HepG2 (cell line): ENCODE data around the gene GRB2. TPM values are rescaled to one million over a fixed set of nuclear protein-coding genes. Genes with fewer than 3 reads are reported as not detected.
A peak's percentile ranks its signal among the peaks of the same experiment; 100 is the strongest.

Experiments used
- DPF2 ChIP-seq: sonication (generic); formaldehyde crosslinking; IDR thresholded peaks from 2 replicates; pipeline ENCODE4 v1.4.0; 2020; ENCODE audit warnings: mild to moderate bottlenecking, low read depth, missing genetic modification reagents, borderline replicate concordance
- GATAD1 ChIP-seq: IDR thresholded peaks from 2 replicates; pipeline ENCODE4 v1.6.1; 2016; ENCODE audit warnings: missing genetic modification reagents, missing compliant biosample characterization
- HNF4G ChIP-seq, 2 experiments: sonication (generic) in 1 of 2; formaldehyde crosslinking in 1 of 2; IDR thresholded peaks; 2 replicates each; pipeline versions ENCODE4 v1.4.0 to v1.6.1; 2011 to 2020; ENCODE audit warnings: borderline replicate concordance in 2 of 2, low read depth in 2 of 2, mild to moderate bottlenecking in 2 of 2, low read length in 1 of 2, missing genetic modification reagents in 1 of 2, moderate library complexity in 1 of 2
- MED13 ChIP-seq: sonication (generic); formaldehyde crosslinking; IDR thresholded peaks from 2 replicates; pipeline ENCODE4 v1.5.0; 2020; ENCODE audit warnings: missing genetic modification reagents
- NCOA5 ChIP-seq: sonication (generic); formaldehyde crosslinking; IDR thresholded peaks from 2 replicates; pipeline ENCODE4 v1.4.0; 2020; ENCODE audit warnings: missing genetic modification reagents
- ZNF235 ChIP-seq: sonication (generic); formaldehyde crosslinking; IDR thresholded peaks from 2 replicates; pipeline ENCODE4 v1.8.1; 2023; ENCODE audit warnings: mild to moderate bottlenecking, missing genetic modification reagents, borderline replicate concordance
- ZNF3 ChIP-seq: IDR thresholded peaks from 2 replicates; pipeline ENCODE4 v1.7.0; 2017; ENCODE audit warnings: inconsistent platforms
- ZNF572 ChIP-seq: sonication (generic); formaldehyde crosslinking; IDR thresholded peaks from 2 replicates; pipeline ENCODE4 v1.5.1; 2020; ENCODE audit warnings: mild to moderate bottlenecking, missing genetic modification reagents
- ZNF605 ChIP-seq: sonication (generic); formaldehyde crosslinking; IDR thresholded peaks from 2 replicates; pipeline ENCODE4 v1.8.0; 2022; ENCODE audit warnings: mild to moderate bottlenecking, missing genetic modification reagents
- polyA plus RNA-seq, 8 experiments: library from polyadenylated mRNA; depleted of rRNA in 3 of 8; stranded (reverse) in 7 of 8; unstranded in 1 of 8; fragments of >200 nt; fragmentation: Illumina TruSeq in 4 of 8; extraction: Trizol in 4 of 8; gene quantifications; 2 replicates each; pipeline versions ENCODE4 v1.2.1 to v1.2.3, GENCODE V29; 2011 to 2016; ENCODE audit warnings: low read depth in 4 of 8, missing spikeins in 1 of 8, mixed read lengths in 1 of 8; ENCODE audit not compliant: insufficient read depth in 1 of 8
- total RNA-seq, 5 experiments: library from RNA; depleted of rRNA; stranded (reverse); fragments of >200 nt; fragmentation: Illumina TruSeq; extraction: Trizol; gene quantifications; 2 replicates each; pipeline ENCODE4 v1.2.3, GENCODE V29; 2016; ENCODE audit warnings: low read depth in 1 of 5
- TF ChIP-seq, protein P1 (sequence below): sonication (generic); formaldehyde crosslinking; IDR thresholded peaks from 2 replicates; pipeline ENCODE4 v1.4.0; 2020; ENCODE audit warnings: missing genetic modification reagents, borderline replicate concordance
- TF ChIP-seq, protein P2 (sequence below): sonication (generic); formaldehyde crosslinking; IDR thresholded peaks from 2 replicates; pipeline ENCODE4 v1.5.0; 2020; ENCODE audit warnings: mild to moderate bottlenecking, missing genetic modification reagents, borderline replicate concordance
- TF ChIP-seq, protein P3 (sequence below), 2 experiments: fragments of 450-650 bp in 1 of 2; sonication (generic) in 1 of 2; formaldehyde crosslinking in 1 of 2; IDR thresholded peaks; 2 replicates each; pipeline versions ENCODE4 v1.6.1 to v1.8.0; 2016 to 2022; ENCODE audit warnings: antibody characterized with exemption in 1 of 2, mild to moderate bottlenecking in 1 of 2, missing genetic modification reagents in 1 of 2

Gene GRB2
- total and polyA plus RNA-seq, 2 of the 13 experiments (the other 11 are each of a cell fraction or from before 2014, with no cell fraction given), result 84.6 to 92.3 TPM

DNA sequence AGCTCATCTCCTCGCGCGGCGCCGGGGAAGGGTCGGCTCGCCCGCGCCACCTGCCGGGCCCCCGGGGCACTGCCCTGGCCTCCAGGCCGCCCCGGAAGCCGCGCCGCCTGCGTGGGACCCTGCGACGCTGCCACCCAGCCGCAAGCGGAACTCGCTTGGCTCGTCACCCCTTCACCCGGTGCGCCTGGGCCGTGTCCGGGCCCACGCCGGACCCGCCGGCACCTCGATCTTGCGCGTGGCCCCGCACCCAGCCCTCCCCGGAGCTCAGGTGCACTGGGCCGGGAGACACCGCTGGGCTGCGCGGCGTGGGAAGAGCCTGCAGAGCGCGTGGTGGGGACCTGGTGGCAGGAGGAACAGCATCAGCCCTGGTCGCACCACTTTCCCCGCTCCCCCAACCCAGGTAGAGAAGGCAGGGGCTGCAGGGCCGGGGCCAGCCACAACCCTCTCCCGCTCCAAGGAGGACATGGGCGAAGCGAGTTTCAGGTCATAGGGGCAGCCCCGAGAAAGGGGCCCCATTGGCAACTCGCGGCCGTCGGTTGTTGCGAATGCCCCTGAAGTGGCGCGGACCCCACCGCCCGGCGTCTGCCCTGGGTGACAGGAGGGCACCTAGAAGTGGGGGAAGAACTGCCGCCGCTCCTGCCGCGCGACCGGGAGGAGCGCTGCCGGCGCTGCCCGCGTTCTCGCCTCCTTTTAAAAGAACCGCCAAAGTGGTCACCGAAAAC lies 134.1 kb downstream of the GRB2 start (continued):
- TF ChIP-seq MED13 (CRISPR knock-in tag), result peak; percentile 75; the same call in 1 of the 2 replicates
- 0 out of 2 replicates have a peak, but pooled peaks have one; percentile 54 for TF ChIP-seq GATAD1 (CRISPR knock-in tag)
- TF ChIP-seq NCOA5 (CRISPR knock-in tag), result no peak
- no peak for TF ChIP-seq DPF2 (CRISPR knock-in tag)
- peak; percentile 98 for TF ChIP-seq ZNF235
- TF ChIP-seq ZNF605 (CRISPR knock-in tag), result no peak
- TF ChIP-seq, protein P1, sequence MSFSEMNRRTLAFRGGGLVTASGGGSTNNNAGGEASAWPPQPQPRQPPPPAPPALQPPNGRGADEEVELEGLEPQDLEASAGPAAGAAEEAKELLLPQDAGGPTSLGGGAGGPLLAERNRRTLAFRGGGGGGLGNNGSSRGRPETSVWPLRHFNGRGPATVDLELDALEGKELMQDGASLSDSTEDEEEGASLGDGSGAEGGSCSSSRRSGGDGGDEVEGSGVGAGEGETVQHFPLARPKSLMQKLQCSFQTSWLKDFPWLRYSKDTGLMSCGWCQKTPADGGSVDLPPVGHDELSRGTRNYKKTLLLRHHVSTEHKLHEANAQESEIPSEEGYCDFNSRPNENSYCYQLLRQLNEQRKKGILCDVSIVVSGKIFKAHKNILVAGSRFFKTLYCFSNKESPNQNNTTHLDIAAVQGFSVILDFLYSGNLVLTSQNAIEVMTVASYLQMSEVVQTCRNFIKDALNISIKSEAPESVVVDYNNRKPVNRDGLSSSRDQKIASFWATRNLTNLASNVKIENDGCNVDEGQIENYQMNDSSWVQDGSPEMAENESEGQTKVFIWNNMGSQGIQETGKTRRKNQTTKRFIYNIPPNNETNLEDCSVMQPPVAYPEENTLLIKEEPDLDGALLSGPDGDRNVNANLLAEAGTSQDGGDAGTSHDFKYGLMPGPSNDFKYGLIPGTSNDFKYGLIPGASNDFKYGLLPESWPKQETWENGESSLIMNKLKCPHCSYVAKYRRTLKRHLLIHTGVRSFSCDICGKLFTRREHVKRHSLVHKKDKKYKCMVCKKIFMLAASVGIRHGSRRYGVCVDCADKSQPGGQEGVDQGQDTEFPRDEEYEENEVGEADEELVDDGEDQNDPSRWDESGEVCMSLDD (CRISPR knock-in tag), result no peak
- TF ChIP-seq, protein P2, sequence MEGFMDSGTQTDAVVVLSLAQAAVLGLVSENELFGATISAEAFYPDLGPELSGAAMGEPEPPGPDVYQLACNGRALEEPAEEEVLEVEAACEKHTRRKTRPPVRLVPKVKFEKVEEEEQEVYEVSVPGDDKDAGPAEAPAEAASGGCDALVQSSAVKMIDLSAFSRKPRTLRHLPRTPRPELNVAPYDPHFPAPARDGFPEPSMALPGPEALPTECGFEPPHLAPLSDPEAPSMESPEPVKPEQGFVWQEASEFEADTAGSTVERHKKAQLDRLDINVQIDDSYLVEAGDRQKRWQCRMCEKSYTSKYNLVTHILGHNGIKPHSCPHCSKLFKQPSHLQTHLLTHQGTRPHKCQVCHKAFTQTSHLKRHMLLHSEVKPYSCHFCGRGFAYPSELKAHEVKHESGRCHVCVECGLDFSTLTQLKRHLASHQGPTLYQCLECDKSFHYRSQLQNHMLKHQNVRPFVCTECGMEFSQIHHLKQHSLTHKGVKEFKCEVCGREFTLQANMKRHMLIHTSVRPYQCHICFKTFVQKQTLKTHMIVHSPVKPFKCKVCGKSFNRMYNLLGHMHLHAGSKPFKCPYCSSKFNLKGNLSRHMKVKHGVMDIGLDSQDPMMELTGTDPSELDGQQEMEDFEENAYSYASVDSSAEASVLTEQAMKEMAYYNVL (CRISPR knock-in tag), result peak; percentile 86
- no peak for TF ChIP-seq ZNF3 (CRISPR knock-in tag)
- TF ChIP-seq ZNF572, result peak; percentile 79; the same call in 1 of the 2 replicates
- no peak for TF ChIP-seq HNF4G (IDR thresholded peaks at IDR 0.05; ENCODE audit: borderline replicate concordance, low read depth, low read length)
- no peak for TF ChIP-seq HNF4G (CRISPR knock-in tag; IDR thresholded peaks at IDR 0.05; ENCODE audit: borderline replicate concordance, low read depth)
- TF ChIP-seq, protein P3, sequence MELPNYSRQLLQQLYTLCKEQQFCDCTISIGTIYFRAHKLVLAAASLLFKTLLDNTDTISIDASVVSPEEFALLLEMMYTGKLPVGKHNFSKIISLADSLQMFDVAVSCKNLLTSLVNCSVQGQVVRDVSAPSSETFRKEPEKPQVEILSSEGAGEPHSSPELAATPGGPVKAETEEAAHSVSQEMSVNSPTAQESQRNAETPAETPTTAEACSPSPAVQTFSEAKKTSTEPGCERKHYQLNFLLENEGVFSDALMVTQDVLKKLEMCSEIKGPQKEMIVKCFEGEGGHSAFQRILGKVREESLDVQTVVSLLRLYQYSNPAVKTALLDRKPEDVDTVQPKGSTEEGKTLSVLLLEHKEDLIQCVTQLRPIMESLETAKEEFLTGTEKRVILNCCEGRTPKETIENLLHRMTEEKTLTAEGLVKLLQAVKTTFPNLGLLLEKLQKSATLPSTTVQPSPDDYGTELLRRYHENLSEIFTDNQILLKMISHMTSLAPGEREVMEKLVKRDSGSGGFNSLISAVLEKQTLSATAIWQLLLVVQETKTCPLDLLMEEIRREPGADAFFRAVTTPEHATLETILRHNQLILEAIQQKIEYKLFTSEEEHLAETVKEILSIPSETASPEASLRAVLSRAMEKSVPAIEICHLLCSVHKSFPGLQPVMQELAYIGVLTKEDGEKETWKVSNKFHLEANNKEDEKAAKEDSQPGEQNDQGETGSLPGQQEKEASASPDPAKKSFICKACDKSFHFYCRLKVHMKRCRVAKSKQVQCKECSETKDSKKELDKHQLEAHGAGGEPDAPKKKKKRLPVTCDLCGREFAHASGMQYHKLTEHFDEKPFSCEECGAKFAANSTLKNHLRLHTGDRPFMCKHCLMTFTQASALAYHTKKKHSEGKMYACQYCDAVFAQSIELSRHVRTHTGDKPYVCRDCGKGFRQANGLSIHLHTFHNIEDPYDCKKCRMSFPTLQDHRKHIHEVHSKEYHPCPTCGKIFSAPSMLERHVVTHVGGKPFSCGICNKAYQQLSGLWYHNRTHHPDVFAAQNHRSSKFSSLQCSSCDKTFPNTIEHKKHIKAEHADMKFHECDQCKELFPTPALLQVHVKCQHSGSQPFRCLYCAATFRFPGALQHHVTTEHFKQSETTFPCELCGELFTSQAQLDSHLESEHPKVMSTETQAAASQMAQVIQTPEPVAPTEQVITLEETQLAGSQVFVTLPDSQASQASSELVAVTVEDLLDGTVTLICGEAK (IDR thresholded peaks at IDR 0.05), result no peak
- TF ChIP-seq, protein P3 (CRISPR knock-in tag; IDR thresholded peaks at IDR 0.05), result 0 out of 2 replicates have a peak, but pooled peaks have one; percentile 52
